Measurements from ENCODE around the gene B4GALT5. TPM values are rescaled to one million over a fixed set of nuclear protein-coding genes. Genes with fewer than 3 reads are reported as not detected.

Gene B4GALT5
- total RNA-seq, 1 experiment from 2014 or later = 92.5 TPM

DNA sequence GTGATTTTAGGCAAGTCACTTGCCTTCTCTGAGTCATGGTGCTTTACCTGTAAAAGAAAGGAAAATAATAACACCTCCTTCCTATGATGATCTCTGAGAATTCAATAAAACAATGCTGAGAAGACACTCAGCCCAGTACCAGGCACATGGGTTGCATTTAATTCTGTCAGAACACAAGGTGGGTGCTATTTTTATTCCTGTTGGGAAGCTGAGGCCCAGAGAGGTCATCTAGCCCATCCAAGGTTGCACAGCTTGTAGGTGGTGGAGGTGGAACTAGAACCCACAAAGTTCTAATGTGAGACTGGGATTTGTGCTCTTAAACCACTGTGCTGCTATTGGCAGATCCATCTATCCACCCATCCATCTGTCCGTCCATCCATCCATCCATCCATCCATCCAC lies 106.1 kb downstream of the B4GALT5 start (continued):
- TF ChIP-seq ATF3 (IDR thresholded peaks at IDR 0.05) (no peak), RAD21 (IDR thresholded peaks at IDR 0.05; ENCODE audit: low read depth) (no peak), JUND (IDR thresholded peaks at IDR 0.05) (no peak), EGR1 (IDR thresholded peaks at IDR 0.05; ENCODE audit: low read depth) (no peak), REST (IDR thresholded peaks at IDR 0.05; ENCODE audit: low read depth) (no peak), CEBPB (IDR thresholded peaks at IDR 0.05; ENCODE audit: low read depth) (no peak), POLR2AphosphoS5 (IDR thresholded peaks at IDR 0.05; ENCODE audit: low read depth, low read length) (no peak), SP1 (IDR thresholded peaks at IDR 0.05; ENCODE audit: low read depth) (no peak), CBX3 (IDR thresholded peaks at IDR 0.05; ENCODE audit: low read depth) (no peak), EZH2 (IDR thresholded peaks at IDR 0.05) (no peak), TCF7L2 (IDR thresholded peaks at IDR 0.05; ENCODE audit: borderline replicate concordance, extremely low read depth, insufficient read depth, insufficient read length) (no peak), ZFX (IDR thresholded peaks at IDR 0.05) (no peak)

DNA sequence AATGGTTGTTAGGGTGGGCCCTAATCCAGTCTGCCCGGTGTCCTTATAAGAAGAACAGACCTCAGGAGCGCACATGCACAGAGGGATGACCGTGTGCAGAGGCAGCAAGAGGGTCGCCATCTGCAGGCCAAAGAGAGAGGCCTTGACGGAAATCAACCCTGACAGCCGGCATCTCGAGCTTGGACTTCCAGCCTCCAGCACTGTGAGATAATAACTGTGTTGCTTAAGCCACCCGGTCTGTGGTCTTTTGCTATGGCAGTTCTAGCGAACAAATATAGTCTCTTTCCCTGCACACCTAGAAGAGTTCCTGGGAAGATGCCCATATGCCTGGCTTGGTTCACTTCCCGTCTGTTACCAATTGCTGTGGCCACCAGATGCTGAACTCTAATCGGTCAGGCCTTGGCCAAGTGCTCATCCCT lies 110.5 kb downstream of the B4GALT5 start:
- RAD21 ChIA-PET (ENCODE audit: low non-redundant PET in 1 of 2, low total read pairs in 2 of 2, uncharacterized antibody in 2 of 2, unreplicated experiment in 2 of 2) = interaction anchor here in 1 of 2 experiments (1.7 kb wide), 1 partner anchor 62 kb away, joined by 10 read pairs; no protein-coding TSS in a partner anchor
- intact Hi-C loops (cut with micrococcal nuclease) = no loop called here
- H3K79me2 ChIP-seq (ENCODE audit: insufficient read depth, low read length) = no peaks in the 10 kb centered on the region
- DNase-seq (ENCODE audit: low read depth, low spot score) (no peak), ATAC-seq (peak; percentile 86)
- H3K27me3 ChIP-seq (ENCODE audit: insufficient read depth, low read length) = no peaks in the 10 kb centered on the region
- H3K9me2 ChIP-seq (ENCODE audit: insufficient read depth) = no peaks in the 10 kb centered on the region
- BruUV-seq (replicated peaks) = no TSS peak
- H3K4me2 ChIP-seq (ENCODE audit: low read length) = no peak overlapping the region
- H3K9ac ChIP-seq (ENCODE audit: low read length) = no peak overlapping the region
- POLR2A ChIA-PET = no interaction called here
- CTCF ChIA-PET = interaction anchor here (0.6 to 1.6 kb wide), 4 partner anchors 9 to 61 kb away, joined by 3 to 21 read pairs (median 4); no protein-coding TSS in a partner anchor
- H4K20me1 ChIP-seq (ENCODE audit: insufficient read depth) = no peaks in the 10 kb centered on the region
- H3K4me3 ChIP-seq (replicated peaks in 1 of 2; ENCODE audit: low read depth in 1 of 2, low read length in 2 of 2) = no peak overlapping the region
- H3K4me1 ChIP-seq (ENCODE audit: control insufficient read depth in 1 of 2, insufficient read depth in 2 of 2, low read length in 2 of 2) = peaks cover 6 to 9% of the 10 kb centered on the region in 2 experiments; a peak in 3 of 4 replicates
- H3K27ac ChIP-seq (ENCODE audit: low read depth, low read length) = no peak overlapping the region
- no peaks in the 10 kb centered on the region for H3K36me3 ChIP-seq (ENCODE audit: control insufficient read depth in 1 of 2, insufficient read depth in 2 of 2, low read length in 2 of 2)
- H3K9me3 ChIP-seq (ENCODE audit: control insufficient read depth in 1 of 2, insufficient read depth in 1 of 2, low read depth in 1 of 2, low read length in 2 of 2) = no peaks in the 10 kb centered on the region
- H2AFZ ChIP-seq (ENCODE audit: low read depth, low read length, poor library complexity, severe bottlenecking) = no peak overlapping the region
- TF ChIP-seq, protein P1, sequence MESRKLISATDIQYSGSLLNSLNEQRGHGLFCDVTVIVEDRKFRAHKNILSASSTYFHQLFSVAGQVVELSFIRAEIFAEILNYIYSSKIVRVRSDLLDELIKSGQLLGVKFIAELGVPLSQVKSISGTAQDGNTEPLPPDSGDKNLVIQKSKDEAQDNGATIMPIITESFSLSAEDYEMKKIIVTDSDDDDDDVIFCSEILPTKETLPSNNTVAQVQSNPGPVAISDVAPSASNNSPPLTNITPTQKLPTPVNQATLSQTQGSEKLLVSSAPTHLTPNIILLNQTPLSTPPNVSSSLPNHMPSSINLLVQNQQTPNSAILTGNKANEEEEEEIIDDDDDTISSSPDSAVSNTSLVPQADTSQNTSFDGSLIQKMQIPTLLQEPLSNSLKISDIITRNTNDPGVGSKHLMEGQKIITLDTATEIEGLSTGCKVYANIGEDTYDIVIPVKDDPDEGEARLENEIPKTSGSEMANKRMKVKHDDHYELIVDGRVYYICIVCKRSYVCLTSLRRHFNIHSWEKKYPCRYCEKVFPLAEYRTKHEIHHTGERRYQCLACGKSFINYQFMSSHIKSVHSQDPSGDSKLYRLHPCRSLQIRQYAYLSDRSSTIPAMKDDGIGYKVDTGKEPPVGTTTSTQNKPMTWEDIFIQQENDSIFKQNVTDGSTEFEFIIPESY (IDR thresholded peaks at IDR 0.05; ENCODE audit: extremely low read depth, insufficient replicate concordance, low read length) = no peak
- TF ChIP-seq EZH2phosphoT487 (IDR thresholded peaks at IDR 0.05; ENCODE audit: borderline replicate concordance) (no peak), POLR2AphosphoS5 (IDR thresholded peaks at IDR 0.05; ENCODE audit: low read depth, low read length) (no peak), SIN3A (IDR thresholded peaks at IDR 0.05; ENCODE audit: low read depth) (no peak), EZH2 (IDR thresholded peaks at IDR 0.05) (no peak), YY1 (IDR thresholded peaks at IDR 0.05; ENCODE audit: extremely low read depth, insufficient replicate concordance, low read depth, low read length) (no peak), ZFX (IDR thresholded peaks at IDR 0.05) (no peak), RAD21 (IDR thresholded peaks at IDR 0.05; ENCODE audit: low read depth) (peak; percentile 53), SRF (IDR thresholded peaks at IDR 0.05; ENCODE audit: low read depth) (no peak), JUND (IDR thresholded peaks at IDR 0.05) (no peak), FOSL1 (IDR thresholded peaks at IDR 0.05; ENCODE audit: low read depth) (no peak), CEBPB (IDR thresholded peaks at IDR 0.05; ENCODE audit: low read depth) (no peak), EGR1 (IDR thresholded peaks at IDR 0.05; ENCODE audit: low read depth) (no peak), SP1 (IDR thresholded peaks at IDR 0.05; ENCODE audit: low read depth) (no peak)
